ENCODE data around the gene PLCD3.

Gene PLCD3

GRCh38 chr17:45132320-45132571 lies at the start of gene PLCD3:
TSS of gene PLCD3 (minus strand) at chr17:45132515. CDS start at chr17:45132410, 105 bp downstream.
- POLR2A ChIA-PET: interaction anchor here (0.6 to 1.5 kb wide), 2 partner anchors 16 to 40 kb away, joined by 4 to 5 read pairs; partner anchors contain the start of gene HEXIM1
- TF ChIP-seq CTCF (IDR thresholded peaks at IDR 0.05; ENCODE audit: control extremely low read depth, extremely low read depth, low read depth, missing control alignments): no peak
- CTCF ChIA-PET: interaction anchor here (1.4 to 13.5 kb wide), 6 partner anchors 8 to 211 kb away, joined by 3 to 316 read pairs (median 16); partner anchors contain the start of gene HEXIM1
- DNase-seq (ENCODE audit: extremely low spot score): no peak

GRCh38 chr17:45177563-45177962 lies 45.2 kb upstream of the PLCD3 start:
- CTCF ChIA-PET: interaction anchor here (0.7 to 1.6 kb wide), 3 partner anchors 26 to 54 kb away, joined by 3 to 6 read pairs (median 4); partner anchors contain the start of gene ACBD4
- no peak for DNase-seq (ENCODE audit: extremely low spot score)
- TF ChIP-seq CTCF (IDR thresholded peaks at IDR 0.05; ENCODE audit: control extremely low read depth, extremely low read depth, low read depth, missing control alignments): no peak
- POLR2A ChIA-PET: interaction anchor here (0.5 kb wide), 1 partner anchor 29 kb away, joined by 6 read pairs; the partner anchor contains the start of gene HEXIM1

- no peak for DNase-seq (ENCODE audit: extremely low spot score)
- ChIA-PET POLR2A (no interaction called here), CTCF (interaction anchor here (0.8 to 1.1 kb wide), 6 partner anchors 9 to 77 kb away, joined by 3 to 8 read pairs (median 3); partner anchors contain the start of gene ACBD4)
- no peak for TF ChIP-seq CTCF (IDR thresholded peaks at IDR 0.05; ENCODE audit: control extremely low read depth, extremely low read depth, low read depth, missing control alignments)
Observed at GRCh38 chr17:45175759-45176115, 43.4 kb upstream of the PLCD3 start.

GRCh38 chr17:45172541-45173286 lies 40.4 kb upstream of the PLCD3 start:
- ChIA-PET CTCF (interaction anchor here (0.7 to 5.8 kb wide), 11 partner anchors 9 to 104 kb away, joined by 3 to 41 read pairs (median 6); partner anchors contain the start of genes ACBD4 and HEXIM2), POLR2A (interaction anchor here (1.0 to 2.9 kb wide), 2 partner anchors 21 to 23 kb away, joined by 3 to 23 read pairs; partner anchors contain the start of gene HEXIM1)
- DNase-seq (ENCODE audit: extremely low spot score): peak; percentile 56
- TF ChIP-seq CTCF (IDR thresholded peaks at IDR 0.05; ENCODE audit: control extremely low read depth, extremely low read depth, low read depth, missing control alignments): no peak

GRCh38 chr17:45172232-45172540 lies 39.9 kb upstream of the PLCD3 start:
- no peak for TF ChIP-seq CTCF (IDR thresholded peaks at IDR 0.05; ENCODE audit: control extremely low read depth, extremely low read depth, low read depth, missing control alignments)
- CTCF ChIA-PET: interaction anchor here (1.3 to 5.8 kb wide), 6 partner anchors 10 to 47 kb away, joined by 4 to 41 read pairs (median 16); partner anchors contain the start of genes ACBD4 and HEXIM2
- POLR2A ChIA-PET: interaction anchor here (1.0 to 2.9 kb wide), 2 partner anchors 20 to 23 kb away, joined by 3 to 23 read pairs; partner anchors contain the start of gene HEXIM1
- DNase-seq (ENCODE audit: extremely low spot score): no peak

- CTCF ChIA-PET: interaction anchor here (0.9 to 5.8 kb wide), 4 partner anchors 10 to 36 kb away, joined by 3 to 41 read pairs (median 24); partner anchors contain the start of genes ACBD4 and HEXIM2
- POLR2A ChIA-PET: interaction anchor here (1.0 to 2.9 kb wide), 2 partner anchors 13 to 22 kb away, joined by 3 to 23 read pairs; partner anchors contain the start of gene HEXIM1
Observed at GRCh38 chr17:45171338-45172231, 39.3 kb upstream of the PLCD3 start.

More at GRCh38 chr17:45171338-45172231, 39.3 kb upstream of the PLCD3 start:
- no peak for TF ChIP-seq CTCF (IDR thresholded peaks at IDR 0.05; ENCODE audit: control extremely low read depth, extremely low read depth, low read depth, missing control alignments)
- no peak for DNase-seq (ENCODE audit: extremely low spot score)

Measured in GM10248 (cell line).